ENCODE data around the gene ZSWIM5.

DNA sequence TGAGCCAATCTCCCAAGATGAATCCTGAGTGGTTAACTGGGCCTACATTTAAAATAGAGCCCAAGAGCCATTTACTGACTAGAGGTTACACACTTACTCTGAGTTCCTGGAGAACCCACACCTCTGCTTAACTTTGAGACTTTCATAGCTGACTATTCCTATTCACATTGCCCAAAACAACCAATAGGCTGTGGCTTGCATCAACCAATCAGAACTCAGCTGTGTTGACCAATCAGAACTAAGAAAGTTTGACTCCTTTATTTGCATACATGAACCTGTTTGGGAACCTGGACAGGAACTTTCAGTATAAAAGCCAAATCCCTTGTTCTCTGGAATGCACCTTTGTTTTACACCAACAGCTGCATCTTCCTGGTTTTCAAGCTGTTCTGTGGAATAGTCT is 9.5 kb downstream of the ZSWIM5 start:
- TF ChIP-seq, protein P1, sequence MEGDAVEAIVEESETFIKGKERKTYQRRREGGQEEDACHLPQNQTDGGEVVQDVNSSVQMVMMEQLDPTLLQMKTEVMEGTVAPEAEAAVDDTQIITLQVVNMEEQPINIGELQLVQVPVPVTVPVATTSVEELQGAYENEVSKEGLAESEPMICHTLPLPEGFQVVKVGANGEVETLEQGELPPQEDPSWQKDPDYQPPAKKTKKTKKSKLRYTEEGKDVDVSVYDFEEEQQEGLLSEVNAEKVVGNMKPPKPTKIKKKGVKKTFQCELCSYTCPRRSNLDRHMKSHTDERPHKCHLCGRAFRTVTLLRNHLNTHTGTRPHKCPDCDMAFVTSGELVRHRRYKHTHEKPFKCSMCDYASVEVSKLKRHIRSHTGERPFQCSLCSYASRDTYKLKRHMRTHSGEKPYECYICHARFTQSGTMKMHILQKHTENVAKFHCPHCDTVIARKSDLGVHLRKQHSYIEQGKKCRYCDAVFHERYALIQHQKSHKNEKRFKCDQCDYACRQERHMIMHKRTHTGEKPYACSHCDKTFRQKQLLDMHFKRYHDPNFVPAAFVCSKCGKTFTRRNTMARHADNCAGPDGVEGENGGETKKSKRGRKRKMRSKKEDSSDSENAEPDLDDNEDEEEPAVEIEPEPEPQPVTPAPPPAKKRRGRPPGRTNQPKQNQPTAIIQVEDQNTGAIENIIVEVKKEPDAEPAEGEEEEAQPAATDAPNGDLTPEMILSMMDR (IDR thresholded peaks at IDR 0.05; ENCODE audit: poor library complexity): no peak
- TF ChIP-seq EZH2 (IDR thresholded peaks at IDR 0.05; ENCODE audit: borderline replicate concordance) (no peak), EZH2phosphoT487 (IDR thresholded peaks at IDR 0.05; ENCODE audit: low read depth, severe bottlenecking, unreplicated experiment) (no peak)

Data from hepatocyte (in vitro differentiated cells).